Prostate gland (tissue), 2 donors: ENCODE measurements around the gene STX12.

Source experiments
- POLR2A ChIP-seq: fragments of 450-650 bp; IDR thresholded peaks from one replicate; pipeline ENCODE4 v1.6.1; 2016; ENCODE audit warnings: antibody characterized with exemption, mild to moderate bottlenecking
- POLR2AphosphoS5 ChIP-seq: sonication (generic); formaldehyde crosslinking; IDR thresholded peaks from one replicate; pipeline ENCODE4 v1.6.1; 2017; ENCODE audit warnings: antibody characterized with exemption
- TF ChIP-seq, protein P1 (sequence below), 4 experiments: fragments of 200-600 bp in 2 of 4; fragments of 450-650 bp in 2 of 4; sonication (generic) in 2 of 4; IDR thresholded peaks; 1 replicate in 3 of 4; 2 replicates in 1 of 4; pipeline ENCODE4 v1.5.1; 2016 to 2019; ENCODE audit warnings: antibody characterized with exemption in 4 of 4, mild to moderate bottlenecking in 2 of 4, moderate library complexity in 2 of 4

GRCh38 chr1:27872802-27873551 lies 100.0 kb downstream of the STX12 start:
- TF ChIP-seq, protein P1, sequence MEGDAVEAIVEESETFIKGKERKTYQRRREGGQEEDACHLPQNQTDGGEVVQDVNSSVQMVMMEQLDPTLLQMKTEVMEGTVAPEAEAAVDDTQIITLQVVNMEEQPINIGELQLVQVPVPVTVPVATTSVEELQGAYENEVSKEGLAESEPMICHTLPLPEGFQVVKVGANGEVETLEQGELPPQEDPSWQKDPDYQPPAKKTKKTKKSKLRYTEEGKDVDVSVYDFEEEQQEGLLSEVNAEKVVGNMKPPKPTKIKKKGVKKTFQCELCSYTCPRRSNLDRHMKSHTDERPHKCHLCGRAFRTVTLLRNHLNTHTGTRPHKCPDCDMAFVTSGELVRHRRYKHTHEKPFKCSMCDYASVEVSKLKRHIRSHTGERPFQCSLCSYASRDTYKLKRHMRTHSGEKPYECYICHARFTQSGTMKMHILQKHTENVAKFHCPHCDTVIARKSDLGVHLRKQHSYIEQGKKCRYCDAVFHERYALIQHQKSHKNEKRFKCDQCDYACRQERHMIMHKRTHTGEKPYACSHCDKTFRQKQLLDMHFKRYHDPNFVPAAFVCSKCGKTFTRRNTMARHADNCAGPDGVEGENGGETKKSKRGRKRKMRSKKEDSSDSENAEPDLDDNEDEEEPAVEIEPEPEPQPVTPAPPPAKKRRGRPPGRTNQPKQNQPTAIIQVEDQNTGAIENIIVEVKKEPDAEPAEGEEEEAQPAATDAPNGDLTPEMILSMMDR (IDR thresholded peaks at IDR 0.05), result no peak
- TF ChIP-seq POLR2A (no peak), POLR2AphosphoS5 (no peak)
